ENCODE results near the gene KCNH2.

DNA sequence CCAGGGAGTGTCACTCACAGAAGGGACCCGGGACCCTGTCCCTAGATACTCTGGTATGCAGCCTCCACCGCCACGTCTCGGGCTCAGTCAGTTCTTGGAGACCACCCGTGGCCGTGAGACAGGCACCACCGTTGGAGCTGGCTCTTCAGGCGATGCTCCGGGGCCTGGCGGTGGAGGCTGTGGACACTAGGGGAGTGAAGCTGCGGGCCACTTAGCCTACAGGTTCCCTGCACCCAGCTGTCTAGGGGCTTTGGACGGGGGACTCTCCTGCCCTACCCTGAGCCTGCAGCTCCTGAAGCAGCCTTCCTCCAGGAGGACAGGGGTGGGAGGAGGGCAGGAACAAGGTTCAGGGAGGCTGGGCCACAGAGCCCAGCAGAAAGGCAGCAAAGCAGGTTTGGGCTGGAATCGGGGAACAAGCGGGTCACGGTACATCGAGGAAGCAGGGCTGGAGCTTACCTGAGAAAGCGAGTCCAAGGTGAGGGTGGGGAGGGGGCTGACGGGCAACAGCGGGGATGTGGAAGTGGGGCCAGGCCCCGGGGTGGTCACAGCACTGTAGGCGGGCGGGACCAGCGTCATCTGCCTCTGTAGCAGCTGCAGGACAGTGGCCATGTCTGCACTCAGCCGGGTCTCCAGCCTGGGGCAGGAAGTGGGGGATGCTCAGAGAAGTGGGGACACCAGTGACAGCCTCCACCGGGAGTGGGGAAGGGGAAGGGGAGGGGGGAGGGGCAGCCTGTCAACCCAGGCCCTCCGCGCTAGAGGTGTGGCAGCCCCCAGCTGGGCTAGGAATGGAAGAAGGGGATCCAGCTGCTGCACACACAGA lies 31.5 kb downstream of the KCNH2 start:
- TF ChIP-seq, protein P1, sequence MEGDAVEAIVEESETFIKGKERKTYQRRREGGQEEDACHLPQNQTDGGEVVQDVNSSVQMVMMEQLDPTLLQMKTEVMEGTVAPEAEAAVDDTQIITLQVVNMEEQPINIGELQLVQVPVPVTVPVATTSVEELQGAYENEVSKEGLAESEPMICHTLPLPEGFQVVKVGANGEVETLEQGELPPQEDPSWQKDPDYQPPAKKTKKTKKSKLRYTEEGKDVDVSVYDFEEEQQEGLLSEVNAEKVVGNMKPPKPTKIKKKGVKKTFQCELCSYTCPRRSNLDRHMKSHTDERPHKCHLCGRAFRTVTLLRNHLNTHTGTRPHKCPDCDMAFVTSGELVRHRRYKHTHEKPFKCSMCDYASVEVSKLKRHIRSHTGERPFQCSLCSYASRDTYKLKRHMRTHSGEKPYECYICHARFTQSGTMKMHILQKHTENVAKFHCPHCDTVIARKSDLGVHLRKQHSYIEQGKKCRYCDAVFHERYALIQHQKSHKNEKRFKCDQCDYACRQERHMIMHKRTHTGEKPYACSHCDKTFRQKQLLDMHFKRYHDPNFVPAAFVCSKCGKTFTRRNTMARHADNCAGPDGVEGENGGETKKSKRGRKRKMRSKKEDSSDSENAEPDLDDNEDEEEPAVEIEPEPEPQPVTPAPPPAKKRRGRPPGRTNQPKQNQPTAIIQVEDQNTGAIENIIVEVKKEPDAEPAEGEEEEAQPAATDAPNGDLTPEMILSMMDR (IDR thresholded peaks at IDR 0.05), result no peak
- TF ChIP-seq POLR2A (IDR thresholded peaks at IDR 0.05), result no peak
